ENCODE results near the gene CAMK2N2. TPM values are rescaled to one million over a fixed set of nuclear protein-coding genes. Genes with fewer than 3 reads are reported as not detected.
A peak's percentile ranks its signal among the peaks of the same experiment; 100 is the strongest.

The CAMK2N2 gene
- total and polyA plus RNA-seq, 2 of the 4 experiments (the other 2 are of a cell fraction) = 0.34 TPM; not detected in 1

- Histone ChIP-seq H3K18ac (ENCODE audit: low read depth, low read length) (no peak overlapping the region), H2BK5ac (ENCODE audit: low read depth, low read length, poor library complexity, severe bottlenecking) (no peak overlapping the region), H4K5ac (ENCODE audit: low read depth, low read length) (no peak overlapping the region), H3K4me2 (ENCODE audit: low read depth, low read length) (no peak overlapping the region), H3K79me1 (ENCODE audit: low read depth in 1 of 2, low read length in 2 of 2) (no peaks in the 10 kb centered on the region), H2BK15ac (ENCODE audit: low read depth, low read length) (no peak overlapping the region), H3K56ac (ENCODE audit: extremely low read depth, insufficient read depth, low read length) (no peak overlapping the region), H2AFZ (replicated peaks; ENCODE audit: low read length, poor library complexity) (peak overlapping the region; percentile 41), H4K91ac (ENCODE audit: insufficient read depth, low read depth, low read length) (no peak overlapping the region), H3K23ac (ENCODE audit: low read depth, low read length) (no peak overlapping the region), H3K14ac (replicated peaks; ENCODE audit: low read depth, low read length) (no peak overlapping the region), H3K9me1 (ENCODE audit: insufficient read depth, low read length) (no peaks in the 10 kb centered on the region), H2AK9ac (replicated peaks; ENCODE audit: low read depth, low read length, poor library complexity) (no peak overlapping the region), H2BK20ac (ENCODE audit: low read depth, low read length) (no peak overlapping the region), H3K4me1 (ENCODE audit: control insufficient read depth, insufficient read depth, low read length) (peaks cover 2% of the 10 kb centered on the region; the same call in 1 of the 2 replicates), H2BK120ac (ENCODE audit: low read depth, low read length) (no peak overlapping the region), H4K20me1 (ENCODE audit: insufficient read depth, low read length) (peaks cover 8% of the 10 kb centered on the region), H4K8ac (ENCODE audit: low read depth in 2 of 2, low read length in 2 of 2) (no peak overlapping the region), H3K27ac (ENCODE audit: insufficient read depth, low read length) (no peak overlapping the region), H3K27me3 (ENCODE audit: control insufficient read depth, insufficient read depth, low read length) (peaks cover 32% of the 10 kb centered on the region), H3K4ac (ENCODE audit: low read depth, low read length) (no peak overlapping the region), H3K36me3 (ENCODE audit: control insufficient read depth, insufficient read depth, low read length) (0 out of 2 replicates have a peak, but pooled peaks cover 2% of the 10 kb centered on the region), H3K9ac (ENCODE audit: low read depth, low read length) (no peak overlapping the region), H3K4me3 (ENCODE audit: insufficient read depth, low read depth, low read length) (no peak overlapping the region), H3K9me3 (ENCODE audit: control insufficient read depth, insufficient read depth, low read length) (no peaks in the 10 kb centered on the region), H2AK5ac (ENCODE audit: low read depth, low read length) (no peak overlapping the region)
- intact Hi-C loops (cut with micrococcal nuclease) (loop anchor here (10.0 kb wide), 1 partner anchor 245 kb away; the partner anchor contains the start of gene ABCC5), in situ Hi-C loops (cut with MboI; ENCODE audit: low sequenced_read_pairs) (loop anchor here (10.0 to 25.0 kb wide), 2 partner anchors 365 to 797 kb away; no protein-coding TSS in a partner anchor), dilution Hi-C loops (cut with HindIII; ENCODE audit: low sequenced_read_pairs, unreplicated experiment) (no loop called here)
- TF ChIP-seq RFX5 (IDR thresholded peaks at IDR 0.05; ENCODE audit: low read depth, low read length) (no peak), SMC3 (IDR thresholded peaks at IDR 0.05; ENCODE audit: low read depth, low read length) (no peak), CHD1 (IDR thresholded peaks at IDR 0.05; ENCODE audit: low read depth, low read length) (no peak), FOS (IDR thresholded peaks at IDR 0.05; ENCODE audit: low read depth, low read length) (no peak)
- TF ChIP-seq, protein P1, sequence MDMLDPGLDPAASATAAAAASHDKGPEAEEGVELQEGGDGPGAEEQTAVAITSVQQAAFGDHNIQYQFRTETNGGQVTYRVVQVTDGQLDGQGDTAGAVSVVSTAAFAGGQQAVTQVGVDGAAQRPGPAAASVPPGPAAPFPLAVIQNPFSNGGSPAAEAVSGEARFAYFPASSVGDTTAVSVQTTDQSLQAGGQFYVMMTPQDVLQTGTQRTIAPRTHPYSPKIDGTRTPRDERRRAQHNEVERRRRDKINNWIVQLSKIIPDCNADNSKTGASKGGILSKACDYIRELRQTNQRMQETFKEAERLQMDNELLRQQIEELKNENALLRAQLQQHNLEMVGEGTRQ (IDR thresholded peaks at IDR 0.05; ENCODE audit: low read depth, low read length) = no peak
- TF ChIP-seq, protein P2, sequence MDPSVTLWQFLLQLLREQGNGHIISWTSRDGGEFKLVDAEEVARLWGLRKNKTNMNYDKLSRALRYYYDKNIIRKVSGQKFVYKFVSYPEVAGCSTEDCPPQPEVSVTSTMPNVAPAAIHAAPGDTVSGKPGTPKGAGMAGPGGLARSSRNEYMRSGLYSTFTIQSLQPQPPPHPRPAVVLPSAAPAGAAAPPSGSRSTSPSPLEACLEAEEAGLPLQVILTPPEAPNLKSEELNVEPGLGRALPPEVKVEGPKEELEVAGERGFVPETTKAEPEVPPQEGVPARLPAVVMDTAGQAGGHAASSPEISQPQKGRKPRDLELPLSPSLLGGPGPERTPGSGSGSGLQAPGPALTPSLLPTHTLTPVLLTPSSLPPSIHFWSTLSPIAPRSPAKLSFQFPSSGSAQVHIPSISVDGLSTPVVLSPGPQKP (IDR thresholded peaks at IDR 0.05; ENCODE audit: borderline replicate concordance, low read depth, low read length) = no peak
- peak; percentile 2; the same call in 1 of the 2 replicates for ATAC-seq (ENCODE audit: low read depth)
- BruUV-seq (replicated peaks) = no TSS peak
- DNase-seq = no peak
- WGBS, 2 experiments (ENCODE audit: extremely low coverage in 2 of 2, insufficient read length in 1 of 2) = 17% methylated on average over 2 of the region's 28 CpGs; no CpG with 5 or more reads in 1 of the 2 experiments
- ChIA-PET CTCF (interaction anchor here (1.7 kb wide), 1 partner anchor 10 kb away, joined by 5 read pairs; the partner anchor contains the start of gene EEF1AKMT4), POLR2A (ENCODE audit: unreplicated experiment) (no interaction called here)
Measured at GRCh38 chr3:184259396-184259877, 1.9 kb downstream of the CAMK2N2 start.

All from IMR-90 (cell line).